DMS53 (cell line): ENCODE measurements around the gene CYTH3.
A peak's percentile ranks its signal among the peaks of the same experiment; 100 is the strongest.

ENCODE experiments used
- DNase-seq: peaks from one replicate; lab custom pipeline; 2025; lab: John Stamatoyannopoulos, UW

Gene CYTH3

DNA sequence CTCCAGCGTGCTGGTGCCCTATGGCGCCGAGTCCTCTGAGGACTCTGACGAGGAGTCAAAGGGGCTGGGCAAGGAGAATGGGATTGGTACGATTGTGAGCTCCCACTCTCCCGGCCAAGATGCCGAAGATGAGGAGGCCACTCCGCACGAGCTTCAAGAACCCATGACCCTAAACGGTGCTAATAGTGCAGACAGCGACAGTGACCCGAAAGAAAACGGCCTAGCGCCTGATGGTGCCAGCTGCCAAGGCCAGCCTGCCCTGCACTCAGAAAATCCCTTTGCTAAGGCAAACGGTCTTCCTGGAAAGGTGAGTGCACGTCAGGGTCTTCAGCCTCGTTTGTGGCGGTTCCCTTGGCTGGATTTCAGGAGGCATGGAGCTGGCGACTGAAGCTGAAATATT lies 122.4 kb downstream of the CYTH3 start:
- DNase-seq: no peak

- DNase-seq: no peak
Observed at GRCh38 chr7:6148724-6149360, 123.6 kb downstream of the CYTH3 start.

- DNase-seq: no peak
Observed at GRCh38 chr7:6147627-6148026, 124.8 kb downstream of the CYTH3 start.

- DNase-seq: no peak
Observed at GRCh38 chr7:6146666-6147065, 125.8 kb downstream of the CYTH3 start.

- DNase-seq: no peak
Observed at GRCh38 chr7:6143997-6144396, 128.4 kb downstream of the CYTH3 start.

GRCh38 chr7:6142871-6143380 lies 129.5 kb downstream of the CYTH3 start:
- DNase-seq: no peak

- no peak for DNase-seq
Observed at GRCh38 chr7:6139189-6139996, 133.0 kb downstream of the CYTH3 start.

- DNase-seq: no peak
Observed at GRCh38 chr7:6136475-6136874, 135.9 kb downstream of the CYTH3 start.

DNA sequence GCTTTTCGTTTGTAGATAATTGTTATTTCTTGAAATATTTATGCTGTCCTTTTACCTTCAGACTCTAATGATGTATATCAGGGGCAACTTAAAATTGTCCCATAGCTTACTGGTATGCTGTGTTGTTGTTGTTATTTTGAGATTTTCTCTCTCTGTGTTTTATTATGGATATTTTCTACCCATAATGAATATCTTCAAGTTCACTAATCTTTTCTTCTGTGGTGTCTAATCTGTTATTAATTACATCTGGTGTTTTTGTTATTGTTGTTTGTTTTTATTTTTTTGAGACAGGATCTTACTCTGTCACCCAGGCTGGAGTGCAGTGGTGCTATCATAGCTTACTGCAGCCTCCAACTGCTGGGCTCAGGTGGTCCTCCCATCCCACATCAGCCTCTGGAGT lies 139.2 kb downstream of the CYTH3 start:
- no peak for DNase-seq

DNA sequence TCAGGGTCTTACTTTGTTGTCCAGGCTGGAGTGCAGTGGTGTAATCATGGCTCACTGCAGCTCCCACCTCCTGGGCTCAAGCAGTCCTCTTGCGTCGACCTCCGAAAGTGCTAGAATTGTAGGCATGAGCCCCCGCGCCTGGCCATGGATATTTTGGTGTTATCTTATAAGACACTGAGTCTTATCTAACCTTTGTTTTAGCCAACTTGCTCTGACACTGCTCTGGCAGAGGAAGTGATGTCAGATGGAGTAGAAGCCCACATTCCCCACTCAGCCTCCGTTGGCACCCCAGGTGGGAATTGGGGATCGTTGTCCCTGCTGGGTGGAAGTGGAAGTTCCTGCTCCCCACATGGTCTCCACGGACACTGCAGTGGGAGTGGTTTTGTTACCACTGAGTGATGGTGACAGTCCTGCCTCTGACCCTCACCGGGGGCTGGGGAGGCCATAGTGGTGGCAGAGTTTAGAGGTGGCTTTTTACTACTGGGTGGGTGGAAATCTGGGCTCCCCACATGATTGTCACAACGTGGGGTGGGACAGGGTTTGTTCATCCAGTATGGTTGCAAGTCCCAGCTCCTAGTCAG lies 142.3 kb downstream of the CYTH3 start:
- DNase-seq: no peak

GRCh38 chr7:6128205-6128604 lies 144.2 kb downstream of the CYTH3 start:
- no peak for DNase-seq

GRCh38 chr7:6127110-6127490 lies 145.3 kb downstream of the CYTH3 start:
- DNase-seq: no peak

GRCh38 chr7:6123843-6124242 lies 148.6 kb downstream of the CYTH3 start:
- no peak for DNase-seq

DNA sequence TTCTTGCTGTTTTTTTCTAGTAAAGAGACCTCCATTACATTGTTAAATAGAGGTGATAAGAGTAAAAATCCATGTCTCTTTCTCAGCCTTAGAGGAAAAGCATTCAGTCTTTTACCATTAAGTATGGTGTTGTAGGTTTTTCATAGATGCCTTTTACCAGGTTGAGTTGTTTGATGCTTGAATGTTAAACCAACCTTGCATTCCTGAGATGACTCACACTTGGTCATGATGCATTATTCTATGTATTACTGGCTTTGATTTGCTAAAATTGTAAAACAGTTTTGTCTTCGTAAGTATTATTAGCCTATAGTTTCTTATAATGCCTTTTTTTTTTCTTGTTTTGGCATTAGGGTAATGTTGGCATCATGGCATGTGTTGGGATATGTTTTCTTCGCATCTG lies 151.3 kb downstream of the CYTH3 start:
- DNase-seq: peak; percentile 51

- peak; percentile 20 for DNase-seq
Observed at GRCh38 chr7:6117533-6117932, 154.9 kb downstream of the CYTH3 start.

GRCh38 chr7:6116211-6116610 lies 156.2 kb downstream of the CYTH3 start:
- DNase-seq: no peak
